GM12878 (cell line): ENCODE measurements around the gene DPPA3.

ENCODE experiments used
- BMI1 ChIP-seq: fragments of 450-650 bp; IDR thresholded peaks from 2 replicates; pipeline ENCODE4 v1.6.1; 2016; ENCODE audit warnings: mild to moderate bottlenecking, moderate library complexity, borderline replicate concordance
- EZH2 ChIP-seq: IDR thresholded peaks from 2 replicates; pipeline ENCODE4 v1.6.1; 2012; ENCODE audit warnings: low read depth, mild to moderate bottlenecking, control low read depth, inconsistent platforms, low read length, borderline replicate concordance; ENCODE audit not compliant: control insufficient read depth
- NFYB ChIP-seq: IDR thresholded peaks from 2 replicates; pipeline ENCODE4 v1.6.1; 2011; ENCODE audit warnings: low read depth, mild to moderate bottlenecking, low read length, improper control_type of control experiment, moderate library complexity; ENCODE audit not compliant: insufficient read depth
- POLR2AphosphoS5 ChIP-seq: IDR thresholded peaks from 2 replicates; pipeline ENCODE4 v1.6.1; 2011; ENCODE audit warnings: mild to moderate bottlenecking, low read length, inconsistent platforms
- RFX5 ChIP-seq: IDR thresholded peaks from 2 replicates; pipeline ENCODE4 v1.6.1; 2011; ENCODE audit warnings: low read depth, low read length, improper control_type of control experiment
- YY1 ChIP-seq: IDR thresholded peaks from 2 replicates; pipeline ENCODE4 v1.6.1; 2011; ENCODE audit warnings: low read depth, mild to moderate bottlenecking, low read length
- TF ChIP-seq, protein P1 (sequence below), 3 experiments: IDR thresholded peaks in 2 of 3; conservative IDR thresholded peaks in 1 of 3; 2 replicates each; pipeline ENCODE4 v1.5.1; 2011; ENCODE audit warnings: low read depth in 3 of 3, low read length in 3 of 3, mild to moderate bottlenecking in 3 of 3, control low read depth in 2 of 3, moderate library complexity in 2 of 3, inconsistent platforms in 1 of 3, mixed read lengths in 1 of 3; ENCODE audit not compliant: control insufficient read depth in 2 of 3, insufficient read depth in 1 of 3; ENCODE audit errors: extremely low read depth in 1 of 3

DNA sequence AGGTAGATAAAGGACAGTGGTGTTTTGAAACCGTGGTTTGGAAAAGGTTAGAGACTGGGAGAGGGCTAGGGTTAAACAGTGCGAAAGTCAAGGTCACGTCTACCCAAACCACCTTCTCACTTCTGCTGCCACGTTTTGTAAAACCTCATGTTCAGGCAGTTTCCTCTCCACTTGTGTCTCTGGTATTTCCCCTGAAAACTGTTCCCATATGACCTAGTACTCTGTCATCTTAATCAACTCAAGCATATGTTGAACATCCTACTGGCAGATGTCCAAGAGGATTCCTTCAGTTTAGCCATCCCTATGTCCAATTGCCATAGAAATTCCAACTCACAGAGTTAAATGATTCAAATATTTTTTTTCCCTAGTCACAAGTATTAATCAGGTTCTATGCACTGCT lies 18.5 kb downstream of the DPPA3 start:
- TF ChIP-seq, protein P1, sequence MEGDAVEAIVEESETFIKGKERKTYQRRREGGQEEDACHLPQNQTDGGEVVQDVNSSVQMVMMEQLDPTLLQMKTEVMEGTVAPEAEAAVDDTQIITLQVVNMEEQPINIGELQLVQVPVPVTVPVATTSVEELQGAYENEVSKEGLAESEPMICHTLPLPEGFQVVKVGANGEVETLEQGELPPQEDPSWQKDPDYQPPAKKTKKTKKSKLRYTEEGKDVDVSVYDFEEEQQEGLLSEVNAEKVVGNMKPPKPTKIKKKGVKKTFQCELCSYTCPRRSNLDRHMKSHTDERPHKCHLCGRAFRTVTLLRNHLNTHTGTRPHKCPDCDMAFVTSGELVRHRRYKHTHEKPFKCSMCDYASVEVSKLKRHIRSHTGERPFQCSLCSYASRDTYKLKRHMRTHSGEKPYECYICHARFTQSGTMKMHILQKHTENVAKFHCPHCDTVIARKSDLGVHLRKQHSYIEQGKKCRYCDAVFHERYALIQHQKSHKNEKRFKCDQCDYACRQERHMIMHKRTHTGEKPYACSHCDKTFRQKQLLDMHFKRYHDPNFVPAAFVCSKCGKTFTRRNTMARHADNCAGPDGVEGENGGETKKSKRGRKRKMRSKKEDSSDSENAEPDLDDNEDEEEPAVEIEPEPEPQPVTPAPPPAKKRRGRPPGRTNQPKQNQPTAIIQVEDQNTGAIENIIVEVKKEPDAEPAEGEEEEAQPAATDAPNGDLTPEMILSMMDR (IDR thresholded peaks at IDR 0.05 in 2 of 3, conservative IDR thresholded peaks at IDR 0.05 in 1 of 3; ENCODE audit: control insufficient read depth in 2 of 3, extremely low read depth in 1 of 3, insufficient read depth in 1 of 3, low read depth in 3 of 3, low read length in 3 of 3): no peak
- TF ChIP-seq RFX5: no peak
- no peak for TF ChIP-seq POLR2AphosphoS5
- no peak for TF ChIP-seq BMI1
- TF ChIP-seq EZH2: no peak
- TF ChIP-seq YY1: no peak
- TF ChIP-seq NFYB: no peak
